Right atrium auricular region (tissue), 2 donors: ENCODE data around the gene SPEM3. TPM values are rescaled to one million over a fixed set of nuclear protein-coding genes. Genes with fewer than 3 reads are reported as not detected.

Experiments
- DNase-seq: peaks from one replicate; pipeline ENCODE4 v3.0.0-alpha.2; 2019; ENCODE audit warnings: low spot score
- H3K27ac ChIP-seq, 2 donors: fragments of 200-600 bp; sonication (generic); 1 replicate in 1 of 2; 2 replicates in 1 of 2; pipeline ENCODE4 v1.5.1; 2016 to 2019
- H3K27me3 ChIP-seq, 2 donors: fragments of 200-600 bp; sonication (generic); one replicate each; pipeline versions ENCODE4 v1.5.1 to v1.6.0; 2017 to 2019
- H3K36me3 ChIP-seq: fragments of 200-600 bp; sonication (generic); one replicate; pipeline ENCODE4 v1.5.1; 2016
- H3K4me1 ChIP-seq, 2 donors: fragments of 200-600 bp; sonication (generic); one replicate each; pipeline versions ENCODE4 v1.5.1 to v1.6.0; 2017 to 2019
- H3K4me3 ChIP-seq, 2 donors: fragments of 200-600 bp; sonication (generic); 1 replicate in 1 of 2; 2 replicates in 1 of 2; pipeline ENCODE4 v1.5.1; 2017 to 2019; ENCODE audit warnings: mild to moderate bottlenecking in 1 of 2, moderate library complexity in 1 of 2
- H3K9me3 ChIP-seq, 2 donors: fragments of 200-600 bp; sonication (generic); one replicate each; pipeline ENCODE4 v1.5.1; 2019
- CTCF ChIP-seq, 2 donors: fragments of 200-600 bp; sonication (generic); IDR thresholded peaks; one replicate each; pipeline ENCODE4 v1.5.1; 2019; ENCODE audit warnings: antibody characterized with exemption in 2 of 2
- total RNA-seq, 2 donors: library from RNA; depleted of rRNA; stranded (reverse); fragments of >200 nt; gene quantifications; one replicate each; pipeline ENCODE4 v1.1.0, GENCODE V29; 2016

SPEM3 gene
- total RNA-seq, 2 donors from 2014 or later = not detected

GRCh38 chr17:7383371-7383741 lies 45.3 kb upstream of the SPEM3 start:
- no peak for TF ChIP-seq CTCF (IDR thresholded peaks at IDR 0.05)

GRCh38 chr17:7383742-7384488 lies 44.7 kb upstream of the SPEM3 start:
- H3K27me3 ChIP-seq = no peaks in the 10 kb centered on the region
- peaks cover 2% of the 10 kb centered on the region for H3K36me3 ChIP-seq
- peak overlapping the region; percentile 20 to 53 for H3K4me3 ChIP-seq
- TF ChIP-seq CTCF (IDR thresholded peaks at IDR 0.05) = no peak
- H3K9me3 ChIP-seq = no peaks in the 10 kb centered on the region
- peaks cover 0 to 31% of the 10 kb centered on the region in 2 donors for H3K4me1 ChIP-seq
- DNase-seq = no peak
- no peak overlapping the region for H3K27ac ChIP-seq

More at GRCh38 chr17:7383371-7383741, 45.3 kb upstream of the SPEM3 start:
- H3K36me3 ChIP-seq = no peaks in the 10 kb centered on the region
- peaks cover 0 to 31% of the 10 kb centered on the region in 2 donors for H3K4me1 ChIP-seq
- no peak for DNase-seq
- peak overlapping the region in 1 of 2 donors; percentile 53 for H3K4me3 ChIP-seq
- no peaks in the 10 kb centered on the region for H3K27me3 ChIP-seq
- H3K27ac ChIP-seq = no peak overlapping the region
- no peaks in the 10 kb centered on the region for H3K9me3 ChIP-seq

- Histone ChIP-seq H3K27ac (no peak overlapping the region), H3K4me1 (peaks cover 0 to 31% of the 10 kb centered on the region in 2 donors), H3K27me3 (no peaks in the 10 kb centered on the region), H3K9me3 (no peaks in the 10 kb centered on the region), H3K4me3 (peak overlapping the region in 1 of 2 donors; percentile 53), H3K36me3 (peaks cover 9% of the 10 kb centered on the region)
- DNase-seq = no peak
- TF ChIP-seq CTCF (IDR thresholded peaks at IDR 0.05) = no peak
These were observed 44.1 kb upstream of the SPEM3 start for GRCh38 chr17:7384489-7385081.

GRCh38 chr17:7388856-7389255 lies 39.8 kb upstream of the SPEM3 start:
- Histone ChIP-seq H3K27ac (no peak overlapping the region), H3K27me3 (no peaks in the 10 kb centered on the region), H3K9me3 (no peaks in the 10 kb centered on the region), H3K36me3 (peaks cover 20% of the 10 kb centered on the region), H3K4me1 (peaks cover 0 to 18% of the 10 kb centered on the region in 2 donors), H3K4me3 (no peak overlapping the region)
- no peak for DNase-seq
- no peak for TF ChIP-seq CTCF (IDR thresholded peaks at IDR 0.05)

GRCh38 chr17:7389924-7390910 lies 38.4 kb upstream of the SPEM3 start:
- Histone ChIP-seq H3K27ac (no peak overlapping the region), H3K36me3 (peaks cover 20% of the 10 kb centered on the region), H3K4me1 (peaks cover 0 to 17% of the 10 kb centered on the region in 2 donors), H3K9me3 (no peaks in the 10 kb centered on the region), H3K4me3 (no peak overlapping the region), H3K27me3 (no peaks in the 10 kb centered on the region)
- DNase-seq = no peak
- no peak for TF ChIP-seq CTCF (IDR thresholded peaks at IDR 0.05)
